HepG2 (cell line): ENCODE results near the gene YWHAB. TPM values are rescaled to one million over a fixed set of nuclear protein-coding genes. Genes with fewer than 3 reads are reported as not detected.

Source experiments
- ARHGAP35 ChIP-seq: sonication (generic); formaldehyde crosslinking; IDR thresholded peaks from 2 replicates; pipeline ENCODE4 v1.9.0; 2022; ENCODE audit warnings: mild to moderate bottlenecking, inconsistent platforms, moderate library complexity, missing genetic modification reagents, borderline replicate concordance
- CBFB ChIP-seq: sonication (generic); formaldehyde crosslinking; IDR thresholded peaks from 2 replicates; pipeline ENCODE4 v1.4.0; 2020; ENCODE audit warnings: missing genetic modification reagents
- GTF3A ChIP-seq: sonication (generic); formaldehyde crosslinking; conservative IDR thresholded peaks from 2 replicates; pipeline ENCODE4 v1.4.0; 2020; ENCODE audit warnings: mild to moderate bottlenecking, missing genetic modification reagents
- MXD1 ChIP-seq: sonication (generic); formaldehyde crosslinking; IDR thresholded peaks from 2 replicates; pipeline ENCODE4 v1.4.0; 2020; ENCODE audit warnings: mild to moderate bottlenecking, missing genetic modification reagents
- NFATC3 ChIP-seq: sonication (generic); formaldehyde crosslinking; IDR thresholded peaks from 2 replicates; pipeline ENCODE4 v1.5.1; 2020; ENCODE audit warnings: mild to moderate bottlenecking, missing genetic modification reagents
- PATZ1 ChIP-seq: sonication (generic); formaldehyde crosslinking; IDR thresholded peaks from 2 replicates; pipeline ENCODE4 v1.4.0; 2020; ENCODE audit warnings: missing genetic modification reagents
- POLR2G ChIP-seq: fragments of 200-400 bp; formaldehyde crosslinking; IDR thresholded peaks from 2 replicates; pipeline ENCODE4 v1.6.1; 2018; ENCODE audit warnings: mild to moderate bottlenecking, low read depth, low read length, moderate library complexity
- RNF2 ChIP-seq: fragments of 450-650 bp; conservative IDR thresholded peaks from 2 replicates; pipeline ENCODE4 v1.6.1; 2016; ENCODE audit warnings: low read depth
- ZHX2 ChIP-seq, 2 experiments: sonication (generic) in 1 of 2; formaldehyde crosslinking in 1 of 2; IDR thresholded peaks; 2 replicates each; pipeline versions ENCODE4 v1.6.1 to v1.9.0; 2014 to 2022; ENCODE audit warnings: antibody characterized with exemption in 1 of 2, borderline replicate concordance in 1 of 2, inconsistent platforms in 1 of 2, low read depth in 1 of 2, missing genetic modification reagents in 1 of 2
- ZNF253 ChIP-seq: sonication (generic); formaldehyde crosslinking; IDR thresholded peaks from 2 replicates; pipeline ENCODE4 v1.8.0; 2022; ENCODE audit warnings: mild to moderate bottlenecking, missing genetic modification reagents, borderline replicate concordance
- ZNF343 ChIP-seq: sonication (generic); formaldehyde crosslinking; IDR thresholded peaks from 2 replicates; pipeline ENCODE4 v1.4.0; 2020; ENCODE audit warnings: mild to moderate bottlenecking, missing genetic modification reagents
- ZSCAN9 ChIP-seq: IDR thresholded peaks from 2 replicates; pipeline ENCODE4 v1.6.1; 2016; ENCODE audit warnings: borderline replicate concordance
- polyA plus RNA-seq, 8 experiments: library from polyadenylated mRNA; depleted of rRNA in 3 of 8; stranded (reverse) in 7 of 8; unstranded in 1 of 8; fragments of >200 nt; fragmentation: Illumina TruSeq in 4 of 8; extraction: Trizol in 4 of 8; gene quantifications; 2 replicates each; pipeline versions ENCODE4 v1.2.1 to v1.2.3, GENCODE V29; 2011 to 2016; ENCODE audit warnings: low read depth in 4 of 8, missing spikeins in 1 of 8, mixed read lengths in 1 of 8; ENCODE audit not compliant: insufficient read depth in 1 of 8
- total RNA-seq, 5 experiments: library from RNA; depleted of rRNA; stranded (reverse); fragments of >200 nt; fragmentation: Illumina TruSeq; extraction: Trizol; gene quantifications; 2 replicates each; pipeline ENCODE4 v1.2.3, GENCODE V29; 2016; ENCODE audit warnings: low read depth in 1 of 5
- TF ChIP-seq, protein P1 (sequence below): IDR thresholded peaks from 2 replicates; pipeline ENCODE4 v1.4.0; 2020; ENCODE audit warnings: mild to moderate bottlenecking, missing genetic modification reagents
- TF ChIP-seq, protein P2 (sequence below), 2 experiments: fragments of 450-650 bp in 1 of 2; sonication (generic) in 1 of 2; formaldehyde crosslinking; IDR thresholded peaks; 2 replicates each; pipeline versions ENCODE4 v1.5.0 to v1.8.0; 2020 to 2022; ENCODE audit warnings: mild to moderate bottlenecking in 1 of 2, missing genetic modification reagents in 1 of 2

YWHAB gene
- total and polyA plus RNA-seq, 2 of the 13 experiments (the other 11 are each of a cell fraction or from before 2014, with no cell fraction given) = 77.2 to 121 TPM

DNA sequence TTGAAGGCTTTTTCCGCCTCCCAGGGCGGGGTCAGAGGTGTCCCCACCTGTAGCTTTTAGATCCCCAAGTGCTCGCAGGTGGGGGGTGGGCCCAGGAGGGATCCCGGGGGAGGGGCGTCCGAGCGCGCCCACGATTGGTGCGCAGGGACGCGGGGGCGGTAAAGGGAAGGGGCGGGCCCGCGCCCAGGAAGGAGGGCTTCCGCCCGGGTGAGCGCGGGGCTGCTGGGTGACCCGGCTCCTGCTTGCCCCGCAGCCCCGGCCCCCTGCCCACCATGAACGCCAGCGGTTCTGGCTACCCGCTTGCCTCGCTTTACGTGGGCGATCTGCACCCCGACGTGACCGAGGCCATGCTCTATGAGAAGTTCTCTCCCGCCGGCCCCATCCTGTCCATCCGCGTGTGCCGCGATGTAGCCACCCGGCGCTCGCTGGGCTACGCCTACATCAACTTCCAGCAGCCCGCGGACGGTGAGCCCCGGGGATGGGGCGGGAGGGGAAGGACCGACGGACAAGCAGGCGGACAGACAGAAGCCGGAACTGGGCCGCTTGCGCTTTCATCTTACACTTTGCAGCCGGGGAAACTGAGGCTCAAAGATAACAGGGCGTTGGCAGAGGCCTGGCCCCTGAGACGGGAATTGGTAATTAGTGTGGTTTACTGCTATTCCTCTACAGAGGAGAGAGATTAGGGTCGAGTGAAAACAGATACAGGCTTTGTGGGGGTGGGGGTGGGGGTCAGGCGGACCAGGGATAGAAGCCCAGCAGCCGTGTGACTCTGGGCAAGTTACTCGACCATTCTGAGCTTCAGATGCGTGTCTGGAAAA lies 24.6 kb downstream of the YWHAB start, which contains the start of gene PABPC1L (continued):
- TF ChIP-seq GTF3A (CRISPR knock-in tag) (no peak), ZNF253 (CRISPR knock-in tag) (no peak; the same call in 1 of the 2 replicates), NFATC3 (peak; percentile 95), ZNF343 (peak; percentile 64), ARHGAP35 (0 out of 2 replicates have a peak, but pooled peaks have one; percentile 87), PATZ1 (CRISPR knock-in tag) (peak; percentile 88), CBFB (CRISPR knock-in tag) (peak; percentile 81), POLR2G (peak; percentile 90), ZHX2 (IDR thresholded peaks at IDR 0.05; ENCODE audit: low read depth) (no peak), ZHX2 (CRISPR knock-in tag; IDR thresholded peaks at IDR 0.05; ENCODE audit: borderline replicate concordance) (no peak), RNF2 (no peak), ZSCAN9 (CRISPR knock-in tag) (peak; percentile 84; the same call in 1 of the 2 replicates), MXD1 (CRISPR knock-in tag) (peak; percentile 95)
- TF ChIP-seq, protein P1, sequence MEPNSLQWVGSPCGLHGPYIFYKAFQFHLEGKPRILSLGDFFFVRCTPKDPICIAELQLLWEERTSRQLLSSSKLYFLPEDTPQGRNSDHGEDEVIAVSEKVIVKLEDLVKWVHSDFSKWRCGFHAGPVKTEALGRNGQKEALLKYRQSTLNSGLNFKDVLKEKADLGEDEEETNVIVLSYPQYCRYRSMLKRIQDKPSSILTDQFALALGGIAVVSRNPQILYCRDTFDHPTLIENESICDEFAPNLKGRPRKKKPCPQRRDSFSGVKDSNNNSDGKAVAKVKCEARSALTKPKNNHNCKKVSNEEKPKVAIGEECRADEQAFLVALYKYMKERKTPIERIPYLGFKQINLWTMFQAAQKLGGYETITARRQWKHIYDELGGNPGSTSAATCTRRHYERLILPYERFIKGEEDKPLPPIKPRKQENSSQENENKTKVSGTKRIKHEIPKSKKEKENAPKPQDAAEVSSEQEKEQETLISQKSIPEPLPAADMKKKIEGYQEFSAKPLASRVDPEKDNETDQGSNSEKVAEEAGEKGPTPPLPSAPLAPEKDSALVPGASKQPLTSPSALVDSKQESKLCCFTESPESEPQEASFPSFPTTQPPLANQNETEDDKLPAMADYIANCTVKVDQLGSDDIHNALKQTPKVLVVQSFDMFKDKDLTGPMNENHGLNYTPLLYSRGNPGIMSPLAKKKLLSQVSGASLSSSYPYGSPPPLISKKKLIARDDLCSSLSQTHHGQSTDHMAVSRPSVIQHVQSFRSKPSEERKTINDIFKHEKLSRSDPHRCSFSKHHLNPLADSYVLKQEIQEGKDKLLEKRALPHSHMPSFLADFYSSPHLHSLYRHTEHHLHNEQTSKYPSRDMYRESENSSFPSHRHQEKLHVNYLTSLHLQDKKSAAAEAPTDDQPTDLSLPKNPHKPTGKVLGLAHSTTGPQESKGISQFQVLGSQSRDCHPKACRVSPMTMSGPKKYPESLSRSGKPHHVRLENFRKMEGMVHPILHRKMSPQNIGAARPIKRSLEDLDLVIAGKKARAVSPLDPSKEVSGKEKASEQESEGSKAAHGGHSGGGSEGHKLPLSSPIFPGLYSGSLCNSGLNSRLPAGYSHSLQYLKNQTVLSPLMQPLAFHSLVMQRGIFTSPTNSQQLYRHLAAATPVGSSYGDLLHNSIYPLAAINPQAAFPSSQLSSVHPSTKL (CRISPR knock-in tag) = peak; percentile 47; the same call in 1 of the 2 replicates
- TF ChIP-seq, protein P2, sequence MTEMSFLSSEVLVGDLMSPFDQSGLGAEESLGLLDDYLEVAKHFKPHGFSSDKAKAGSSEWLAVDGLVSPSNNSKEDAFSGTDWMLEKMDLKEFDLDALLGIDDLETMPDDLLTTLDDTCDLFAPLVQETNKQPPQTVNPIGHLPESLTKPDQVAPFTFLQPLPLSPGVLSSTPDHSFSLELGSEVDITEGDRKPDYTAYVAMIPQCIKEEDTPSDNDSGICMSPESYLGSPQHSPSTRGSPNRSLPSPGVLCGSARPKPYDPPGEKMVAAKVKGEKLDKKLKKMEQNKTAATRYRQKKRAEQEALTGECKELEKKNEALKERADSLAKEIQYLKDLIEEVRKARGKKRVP (CRISPR knock-in tag; IDR thresholded peaks at IDR 0.05) = peak in 1 of 2 experiments; percentile 86; a peak in 2 of 4 replicates
